ENCODE results near the gene NFKB1. TPM values are rescaled to one million over a fixed set of nuclear protein-coding genes. Genes with fewer than 3 reads are reported as not detected.
"Not testable (repeated sequence)": the region's sequence is repeated elsewhere in the genome, so short reads cannot be mapped to it uniquely, and the experiment has no call there.

The NFKB1 gene
- total RNA-seq, 1 experiment from 2014 or later: 34.2 TPM

GRCh38 chr4:102483120-102483519, 18.0 kb upstream of the NFKB1 start:
- DNase-seq: no peak
- Histone ChIP-seq H3K9me3 (replicated peaks) (peaks cover 10% of the 10 kb centered on the region), H3K4me1 (no peaks in the 10 kb centered on the region), H3K36me3 (no peaks in the 10 kb centered on the region), H3K27me3 (no peaks in the 10 kb centered on the region), H3K27ac (no peak overlapping the region), H3K4me3 (no peak overlapping the region)

GRCh38 chr4:102483990-102484692, 17.0 kb upstream of the NFKB1 start:
- H3K27ac ChIP-seq; H3K36me3 ChIP-seq; H3K27me3 ChIP-seq; H3K9me3 ChIP-seq (replicated peaks); H3K4me3 ChIP-seq; H3K4me1 ChIP-seq; DNase-seq: not testable (repeated sequence)

- Histone ChIP-seq H3K4me3 (no peak overlapping the region), H3K9me3 (replicated peaks) (peaks cover 4% of the 10 kb centered on the region; the same call in 1 of the 2 replicates), H3K27me3 (no peaks in the 10 kb centered on the region), H3K27ac (no peak overlapping the region), H3K4me1 (peaks cover 20% of the 10 kb centered on the region), H3K36me3 (no peaks in the 10 kb centered on the region)
- DNase-seq: no peak
Measured at GRCh38 chr4:102492531-102493241, 8.5 kb upstream of the NFKB1 start.

- Histone ChIP-seq H3K9me3 (replicated peaks) (no peaks in the 10 kb centered on the region; the same call in 1 of the 2 replicates), H3K27me3 (no peaks in the 10 kb centered on the region), H3K27ac (no peak overlapping the region), H3K36me3 (no peaks in the 10 kb centered on the region), H3K4me3 (no peak overlapping the region), H3K4me1 (peaks cover 20% of the 10 kb centered on the region)
- DNase-seq: no peak
Measured at GRCh38 chr4:102493257-102493656, 7.9 kb upstream of the NFKB1 start.

DNA sequence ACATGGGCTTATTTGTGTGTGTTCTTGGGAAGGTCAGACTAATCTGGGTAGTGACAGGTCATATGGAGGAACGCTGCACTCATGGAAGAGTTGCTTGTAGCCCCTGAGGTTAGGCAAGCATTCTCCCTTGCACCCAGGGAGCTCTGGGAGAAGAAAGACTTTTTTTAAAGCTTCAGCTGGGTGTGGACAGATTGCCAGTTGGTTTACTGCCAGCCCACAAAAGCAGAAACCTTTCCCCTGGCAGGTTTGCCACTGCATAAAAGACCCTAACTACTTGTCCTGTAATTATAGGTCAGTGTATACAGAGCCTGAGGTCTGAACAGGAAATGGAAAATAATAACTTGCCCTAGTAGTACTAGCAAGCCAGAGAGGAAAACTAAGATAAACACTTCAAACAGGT, 7.4 kb upstream of the NFKB1 start:
- no peak overlapping the region for H3K4me3 ChIP-seq
- no peaks in the 10 kb centered on the region for H3K9me3 ChIP-seq (replicated peaks)
- H3K27ac ChIP-seq: no peak overlapping the region
- H3K4me1 ChIP-seq: peaks cover 20% of the 10 kb centered on the region
- no peak for DNase-seq
- H3K27me3 ChIP-seq: no peaks in the 10 kb centered on the region
- H3K36me3 ChIP-seq: no peaks in the 10 kb centered on the region

- H3K9me3 ChIP-seq (replicated peaks): no peaks in the 10 kb centered on the region
- H3K4me1 ChIP-seq: peaks cover 20% of the 10 kb centered on the region
- no peaks in the 10 kb centered on the region for H3K36me3 ChIP-seq
- no peak overlapping the region for H3K27ac ChIP-seq
- no peak overlapping the region for H3K4me3 ChIP-seq
- H3K27me3 ChIP-seq: no peaks in the 10 kb centered on the region
- DNase-seq: no peak
Measured at GRCh38 chr4:102494603-102495002, 6.6 kb upstream of the NFKB1 start.

DNA sequence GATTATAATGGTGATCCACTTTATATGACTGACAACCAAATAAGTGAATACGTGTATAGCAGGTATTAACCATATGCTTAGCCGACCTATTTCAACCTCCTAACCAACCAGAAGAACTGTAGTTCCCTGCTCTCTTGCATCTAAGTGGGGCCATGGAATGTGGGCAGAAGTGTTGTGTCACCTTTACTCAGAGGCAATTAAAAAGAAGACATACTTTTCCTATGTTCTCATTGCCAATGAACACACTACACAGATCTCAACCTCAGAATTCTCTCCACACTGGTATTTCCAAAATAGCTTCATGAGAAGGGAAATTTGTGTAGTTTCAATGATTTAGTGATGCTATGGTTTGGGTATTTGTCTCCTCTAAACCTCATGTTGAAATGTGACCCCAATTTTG, 3.2 kb upstream of the NFKB1 start:
- H3K27ac ChIP-seq: no peak overlapping the region
- no peak overlapping the region for H3K4me3 ChIP-seq
- H3K36me3 ChIP-seq: 0 out of 2 replicates have a peak, but pooled peaks cover 2% of the 10 kb centered on the region
- no peaks in the 10 kb centered on the region for H3K9me3 ChIP-seq (replicated peaks)
- H3K27me3 ChIP-seq: no peaks in the 10 kb centered on the region
- DNase-seq: no peak
- H3K4me1 ChIP-seq: peaks cover 17% of the 10 kb centered on the region

- no peaks in the 10 kb centered on the region for H3K9me3 ChIP-seq (replicated peaks)
- peak overlapping the region; percentile 97 for H3K4me3 ChIP-seq
- H3K36me3 ChIP-seq: 0 out of 2 replicates have a peak, but pooled peaks cover 2% of the 10 kb centered on the region
- peak overlapping the region; percentile 95 for H3K27ac ChIP-seq
- no peaks in the 10 kb centered on the region for H3K27me3 ChIP-seq
- peak; percentile 17 to 49 for DNase-seq
- H3K4me1 ChIP-seq: peaks cover 11% of the 10 kb centered on the region
Measured at GRCh38 chr4:102500352-102500695, 835 bp upstream of the NFKB1 start.

GRCh38 chr4:102501447-102501696, 213 bp downstream of the NFKB1 start:
- Histone ChIP-seq H3K4me1 (peaks cover 7% of the 10 kb centered on the region), H3K27ac (peak overlapping the region; percentile 95), H3K9me3 (replicated peaks) (no peaks in the 10 kb centered on the region), H3K4me3 (peak overlapping the region; percentile 97), H3K36me3 (0 out of 2 replicates have a peak, but pooled peaks cover 2% of the 10 kb centered on the region), H3K27me3 (no peaks in the 10 kb centered on the region)
- no peak for DNase-seq

GRCh38 chr4:102502543-102502818, 1.3 kb downstream of the NFKB1 start:
- Histone ChIP-seq H3K36me3 (0 out of 2 replicates have a peak, but pooled peaks cover 2% of the 10 kb centered on the region), H3K4me3 (peak overlapping the region; percentile 97), H3K27me3 (no peaks in the 10 kb centered on the region), H3K4me1 (no peaks in the 10 kb centered on the region; the same call in none of the 2 replicates), H3K27ac (peak overlapping the region; percentile 95), H3K9me3 (replicated peaks) (no peaks in the 10 kb centered on the region)
- DNase-seq: no peak

- Histone ChIP-seq H3K4me1 (no peaks in the 10 kb centered on the region; the same call in none of the 2 replicates), H3K27me3 (no peaks in the 10 kb centered on the region), H3K4me3 (peak overlapping the region; percentile 97), H3K27ac (peak overlapping the region; percentile 8; the same call in 1 of the 2 replicates), H3K36me3 (0 out of 2 replicates have a peak, but pooled peaks cover 2% of the 10 kb centered on the region), H3K9me3 (replicated peaks) (no peaks in the 10 kb centered on the region)
- DNase-seq: no peak
Measured at GRCh38 chr4:102503301-102503746, 2.2 kb downstream of the NFKB1 start.

GRCh38 chr4:102503831-102504786, 3.0 kb downstream of the NFKB1 start:
- DNase-seq: no peak
- Histone ChIP-seq H3K9me3 (replicated peaks) (no peaks in the 10 kb centered on the region), H3K36me3 (0 out of 2 replicates have a peak, but pooled peaks cover 2% of the 10 kb centered on the region), H3K27ac (peak overlapping the region; percentile 8; the same call in 1 of the 2 replicates), H3K4me1 (no peaks in the 10 kb centered on the region; the same call in none of the 2 replicates), H3K4me3 (peak overlapping the region; percentile 97), H3K27me3 (no peaks in the 10 kb centered on the region)

GRCh38 chr4:102504941-102505340, 3.8 kb downstream of the NFKB1 start:
- no peaks in the 10 kb centered on the region; the same call in none of the 2 replicates for H3K4me1 ChIP-seq
- H3K4me3 ChIP-seq: no peak overlapping the region
- no peaks in the 10 kb centered on the region for H3K27me3 ChIP-seq
- no peak overlapping the region for H3K27ac ChIP-seq
- 0 out of 2 replicates have a peak, but pooled peaks cover 2% of the 10 kb centered on the region for H3K36me3 ChIP-seq
- no peak for DNase-seq
- no peaks in the 10 kb centered on the region for H3K9me3 ChIP-seq (replicated peaks)

GRCh38 chr4:102505708-102506107, 4.5 kb downstream of the NFKB1 start:
- Histone ChIP-seq H3K4me1 (no peaks in the 10 kb centered on the region; the same call in none of the 2 replicates), H3K27ac (no peak overlapping the region), H3K27me3 (no peaks in the 10 kb centered on the region), H3K36me3 (0 out of 2 replicates have a peak, but pooled peaks cover 2% of the 10 kb centered on the region), H3K4me3 (no peak overlapping the region), H3K9me3 (replicated peaks) (no peaks in the 10 kb centered on the region)
- no peak for DNase-seq
